Ammon's horn (tissue), 1 donor: ENCODE data around the gene TEDDM1.
"Not testable (repeated sequence)": the region's sequence is repeated elsewhere in the genome, so short reads cannot be mapped to it uniquely, and the experiment has no call there.

ENCODE experiments used
- DNase-seq: peaks from one replicate; pipeline ENCODE4 v3.0.0-alpha.2; 2016; ENCODE audit warnings: low spot score

TEDDM1 gene, protein sequence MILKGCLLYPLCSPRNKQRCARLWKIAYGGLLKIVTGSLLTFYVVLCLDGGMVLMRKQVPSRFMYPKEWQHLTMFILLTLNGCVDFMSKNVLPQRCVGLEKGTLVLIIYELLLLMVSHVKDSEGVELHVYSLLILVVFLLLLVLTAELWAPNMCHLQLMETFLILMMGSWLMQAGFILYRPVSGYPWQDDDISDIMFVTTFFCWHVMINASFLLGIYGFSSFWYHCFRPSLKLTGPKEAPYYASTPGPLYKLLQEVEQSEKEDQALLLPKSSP

DNA sequence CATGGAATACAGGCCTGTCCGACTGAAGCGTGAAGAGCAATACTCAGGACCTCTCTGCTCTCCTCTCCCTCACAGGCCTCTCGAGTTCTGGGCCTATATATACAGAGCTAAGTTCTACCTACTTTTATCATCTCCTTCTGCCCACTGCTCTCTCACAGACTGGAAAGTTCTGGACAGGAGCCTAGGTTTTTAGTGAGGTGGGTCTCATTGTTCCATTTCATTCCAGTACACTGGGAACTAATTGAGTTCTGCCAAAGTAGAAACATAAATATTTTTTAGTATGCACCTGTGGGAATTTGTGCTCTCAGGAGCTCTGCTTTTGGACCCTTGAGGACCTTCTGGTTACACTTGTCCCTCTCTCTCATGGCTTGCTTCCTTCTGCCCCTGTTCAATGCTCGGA is at the start of gene TEDDM1:
Gene TEDDM1 (minus strand): TSS at position 101 of the 400 bp plus-strand sequence. CDS start 182 bp downstream, outside the sequence.
- DNase-seq, result no peak

DNA sequence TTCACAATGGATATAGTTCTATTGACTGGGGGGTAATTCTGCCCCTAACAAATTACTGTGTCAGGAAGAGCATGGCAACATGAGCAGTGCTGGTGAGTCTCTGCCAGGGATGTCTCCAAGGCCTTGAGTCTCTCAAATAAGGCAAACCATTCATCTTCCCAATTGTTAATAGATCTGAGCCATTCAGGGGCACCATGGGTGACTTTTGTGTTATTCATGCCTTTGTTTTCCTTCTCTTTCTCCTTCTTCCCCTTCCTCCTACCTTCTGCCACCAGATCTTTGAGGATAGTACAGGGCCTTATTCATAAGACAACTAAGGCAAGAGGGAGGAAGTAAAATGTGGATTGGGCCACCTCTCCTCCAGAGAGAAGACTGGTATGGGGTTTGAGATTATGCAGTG is 49.6 kb upstream of the TEDDM1 start, which contains the start of gene RGSL1:
Gene RGSL1 (plus strand): TSS at position 60 of the 400 bp plus-strand sequence. CDS start 20 bp downstream, at position 80.
- no peak for DNase-seq

DNA sequence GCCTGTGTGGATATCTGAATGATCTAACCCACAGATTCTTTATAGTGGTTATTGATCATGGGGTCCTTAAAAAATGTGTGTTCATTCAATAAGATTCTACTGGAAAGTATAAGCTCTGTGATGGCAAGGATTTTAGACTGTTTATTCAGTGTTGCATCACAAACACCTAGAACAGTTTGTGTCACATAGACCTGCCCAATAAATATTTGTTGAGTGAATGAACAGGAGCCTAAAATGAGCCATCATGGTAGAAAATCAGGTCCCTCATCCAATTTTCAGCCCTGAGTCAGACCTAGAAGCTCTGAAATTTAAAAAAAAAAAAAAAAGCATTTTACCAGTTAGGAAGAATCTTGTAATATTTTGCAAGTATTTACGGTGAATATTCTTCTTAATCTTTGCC is 47.2 kb upstream of the TEDDM1 start:
- no peak for DNase-seq

DNA sequence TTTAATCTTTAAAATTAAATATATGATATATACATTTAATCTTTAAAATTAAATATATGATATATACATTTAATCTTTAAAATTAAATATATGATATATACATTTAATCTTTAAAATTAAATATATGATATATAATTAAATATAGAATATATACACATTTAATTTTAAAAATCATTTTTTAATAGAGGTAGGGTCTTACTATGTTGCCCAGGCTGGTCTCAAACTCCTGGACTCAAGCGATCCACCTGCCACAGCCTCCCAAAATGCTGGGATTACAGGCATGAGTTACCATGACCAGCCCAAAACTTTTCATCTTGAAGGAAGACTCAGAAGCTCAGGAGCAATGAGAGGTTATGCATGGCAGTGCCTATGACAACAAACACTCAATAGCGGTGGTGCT is 46.7 kb upstream of the TEDDM1 start:
- DNase-seq, result not testable (repeated sequence)

DNA sequence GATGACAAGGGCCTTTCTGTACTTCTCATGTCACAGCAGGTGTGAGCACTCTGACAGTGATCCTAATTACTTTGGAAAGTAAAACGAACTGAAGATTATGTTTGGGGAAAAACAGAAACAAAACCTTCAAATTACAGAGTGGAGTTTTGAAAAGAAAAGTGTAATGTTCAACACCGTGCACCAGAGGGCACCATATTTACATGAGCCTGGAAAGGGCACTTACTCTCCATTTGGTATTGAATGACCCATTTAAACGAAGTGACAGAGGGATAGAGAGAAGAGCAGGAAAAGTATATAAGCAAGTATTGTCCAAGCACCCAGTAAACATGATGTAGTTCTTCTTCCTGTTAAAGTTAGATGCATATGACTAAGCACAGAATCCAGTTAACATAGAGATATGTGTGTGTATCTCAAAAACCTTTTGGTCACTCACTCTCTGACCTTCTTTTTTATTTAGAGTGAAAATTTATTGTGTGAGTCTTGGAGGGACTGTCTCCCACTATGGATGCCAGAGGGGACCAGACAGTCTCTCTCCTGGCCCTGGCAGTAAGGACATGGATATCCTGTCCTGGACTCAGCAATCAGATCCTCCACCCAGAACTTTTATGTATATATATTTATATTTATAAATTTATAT is 45.7 kb upstream of the TEDDM1 start:
- peak; percentile 25 for DNase-seq

DNA sequence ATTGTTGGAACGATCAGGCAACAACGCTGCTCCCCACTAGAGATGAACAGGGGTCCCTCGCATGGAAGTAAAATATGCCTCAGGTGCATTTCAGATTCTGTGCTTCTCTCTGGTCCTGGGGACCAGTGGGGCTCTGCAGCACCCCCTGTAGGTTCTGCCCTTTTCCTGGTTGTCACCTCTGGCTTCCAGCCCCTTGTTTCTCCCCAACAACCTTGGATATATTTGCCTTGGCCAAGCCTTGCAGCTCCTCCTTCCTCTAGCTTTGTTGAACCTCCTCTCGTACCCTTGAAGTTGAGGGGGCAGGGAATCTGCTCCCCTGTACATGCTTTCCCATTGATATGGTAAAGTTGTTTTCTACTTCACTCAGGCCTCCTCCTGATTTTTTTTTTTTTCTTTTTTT is 44.0 kb upstream of the TEDDM1 start:
- DNase-seq, result no peak

DNA sequence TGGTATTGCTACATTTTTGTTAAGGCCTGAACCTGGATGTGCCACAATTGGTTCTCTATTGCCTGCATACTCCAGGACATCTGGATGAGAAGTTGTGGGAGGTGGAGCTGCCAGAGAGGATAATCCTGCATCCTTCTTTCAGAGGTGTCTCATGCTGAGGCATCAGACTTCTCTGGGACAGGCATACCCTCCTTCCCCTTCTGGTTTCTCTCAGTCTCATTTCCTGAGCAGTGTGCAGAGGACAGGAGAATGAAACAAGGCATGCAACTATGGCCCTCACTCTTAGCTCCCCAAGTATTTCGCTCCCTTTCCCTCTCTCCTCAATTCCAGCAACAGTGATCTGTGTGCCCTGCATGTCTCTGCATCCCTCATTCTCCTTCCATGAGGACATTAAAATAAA is 41.9 kb upstream of the TEDDM1 start:
- DNase-seq, result no peak

DNA sequence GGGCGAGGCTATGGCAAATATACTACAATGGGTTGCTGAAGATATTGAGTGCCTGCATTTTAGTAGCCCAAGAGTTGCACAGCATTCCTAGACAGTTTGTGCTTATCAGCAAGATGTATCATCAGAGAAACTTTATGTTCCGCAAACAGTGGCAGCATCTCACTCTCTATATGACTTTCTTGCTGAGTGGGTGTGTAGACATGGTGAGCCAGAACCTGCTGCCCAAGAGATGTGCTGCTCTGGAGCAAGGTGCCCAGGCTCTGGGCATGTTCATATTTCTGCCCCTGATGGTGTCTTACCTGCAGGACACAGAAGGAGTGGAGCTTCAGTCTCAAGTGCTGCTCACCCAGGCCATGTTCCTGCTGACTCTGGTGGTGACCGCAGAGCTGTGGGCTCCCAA is 41.3 kb upstream of the TEDDM1 start:
- DNase-seq, result no peak

DNA sequence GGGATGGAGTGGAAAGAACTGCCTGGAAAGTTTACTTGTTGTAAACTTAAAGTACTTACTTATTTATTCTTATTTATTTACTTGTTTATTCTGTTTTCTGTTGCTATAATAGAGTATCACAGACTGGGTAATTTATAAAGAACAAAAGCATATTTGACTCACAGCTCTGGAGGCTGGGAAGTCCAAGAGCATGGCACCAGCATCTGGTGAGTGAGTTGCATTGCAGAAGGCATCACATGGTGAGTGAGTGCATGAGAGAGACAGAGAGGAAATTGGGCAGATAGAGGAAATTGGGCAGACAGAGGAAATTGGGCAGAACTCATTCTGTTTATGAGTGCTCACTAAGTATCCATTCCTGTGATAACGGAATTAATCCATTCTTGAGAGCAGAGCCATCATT is 37.9 kb upstream of the TEDDM1 start:
- DNase-seq, result no peak

DNA sequence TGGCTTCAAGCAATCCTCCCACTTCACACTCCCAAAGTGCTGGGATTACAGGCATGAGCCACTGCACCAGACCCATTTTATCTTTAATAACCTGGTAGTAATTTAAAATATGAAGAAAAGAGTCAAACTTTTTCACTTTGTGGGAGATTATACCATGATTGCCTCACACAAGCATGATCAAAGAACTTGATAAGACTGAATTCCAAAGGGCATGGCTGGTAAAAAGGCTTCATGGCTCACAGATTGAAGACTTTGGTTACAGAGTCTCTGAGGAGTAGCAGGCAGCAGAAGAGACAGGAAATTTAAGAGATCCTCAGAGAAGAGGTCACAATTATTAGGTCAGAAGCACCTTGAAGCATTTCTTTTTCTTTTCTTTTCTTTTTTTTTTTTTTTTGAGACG is 33.1 kb upstream of the TEDDM1 start:
- DNase-seq, result no peak

DNA sequence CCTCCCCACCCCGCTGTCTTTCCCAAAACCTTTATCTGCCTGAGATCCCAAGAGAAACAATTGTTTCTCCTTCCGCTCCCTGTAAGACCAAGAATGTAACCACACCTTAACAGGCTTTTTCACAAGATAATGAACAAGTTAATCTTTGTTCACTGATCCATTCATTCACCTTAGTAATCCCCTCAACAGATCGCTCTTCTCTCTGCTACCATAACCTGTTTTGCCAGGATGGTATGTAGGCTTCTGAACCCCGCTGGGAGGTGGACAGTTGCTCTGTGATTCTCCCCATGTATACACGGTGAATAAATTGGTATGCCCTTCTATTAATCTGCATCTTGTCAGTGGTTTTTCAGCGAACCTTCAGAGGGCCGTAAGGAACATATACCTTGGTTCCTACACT is 30.8 kb upstream of the TEDDM1 start:
- no peak for DNase-seq

DNA sequence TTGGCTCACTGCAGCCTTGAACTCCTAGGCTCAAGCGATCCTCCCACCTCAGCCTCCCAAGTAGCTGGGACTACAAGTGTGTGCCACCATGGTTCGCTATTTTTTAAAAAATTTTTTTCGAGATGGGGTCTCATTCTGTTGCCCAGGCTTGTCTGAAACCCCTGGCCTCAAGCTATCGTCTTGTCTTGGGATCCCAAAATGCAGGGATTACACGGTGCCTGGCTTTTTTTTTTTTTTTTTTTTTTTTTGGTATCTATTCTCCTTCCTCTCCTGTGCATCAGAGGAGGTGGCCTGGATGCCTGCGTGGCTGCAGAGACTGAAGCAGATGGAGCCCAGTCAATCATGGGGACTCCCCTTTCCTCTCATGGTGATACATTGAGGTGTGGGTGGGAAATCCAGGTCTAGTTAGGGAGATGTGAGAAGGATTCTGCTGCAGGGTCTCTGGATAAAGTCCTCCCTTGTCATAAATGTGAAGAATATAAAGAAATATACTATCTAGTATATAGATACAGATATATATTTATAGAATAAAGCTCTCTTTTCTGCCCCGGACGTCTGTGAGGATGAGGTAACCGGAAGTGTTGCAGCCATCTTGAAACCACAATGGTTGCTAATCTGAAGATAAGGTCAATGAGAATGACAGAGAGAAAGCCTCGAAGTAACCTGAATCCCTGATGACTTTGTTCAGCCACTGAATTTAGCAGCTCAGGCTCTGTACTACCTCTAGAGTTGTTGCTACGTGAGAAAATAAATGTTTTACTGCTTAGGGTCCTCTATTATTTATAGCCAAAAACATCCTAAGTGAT is 30.0 kb upstream of the TEDDM1 start:
- DNase-seq, result no peak

DNA sequence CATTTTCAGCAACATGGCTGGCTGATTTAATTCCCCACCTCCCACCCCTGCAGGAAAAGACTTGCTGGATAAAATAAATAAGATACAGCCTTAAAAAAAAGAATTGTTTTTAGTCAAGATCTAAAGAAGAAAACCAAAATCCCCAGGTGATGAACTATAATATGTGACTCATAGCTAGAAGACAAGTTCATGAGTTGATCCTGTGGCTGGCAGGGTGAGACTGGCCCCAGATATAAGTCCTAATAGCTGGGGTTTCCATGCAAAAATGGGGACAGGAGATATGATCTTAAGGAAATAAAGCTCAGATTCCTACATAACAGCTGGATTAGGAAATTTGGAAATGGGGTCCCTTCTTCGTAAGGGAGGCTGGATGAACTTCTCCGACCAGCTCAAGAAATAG is 27.6 kb upstream of the TEDDM1 start:
- no peak for DNase-seq

DNA sequence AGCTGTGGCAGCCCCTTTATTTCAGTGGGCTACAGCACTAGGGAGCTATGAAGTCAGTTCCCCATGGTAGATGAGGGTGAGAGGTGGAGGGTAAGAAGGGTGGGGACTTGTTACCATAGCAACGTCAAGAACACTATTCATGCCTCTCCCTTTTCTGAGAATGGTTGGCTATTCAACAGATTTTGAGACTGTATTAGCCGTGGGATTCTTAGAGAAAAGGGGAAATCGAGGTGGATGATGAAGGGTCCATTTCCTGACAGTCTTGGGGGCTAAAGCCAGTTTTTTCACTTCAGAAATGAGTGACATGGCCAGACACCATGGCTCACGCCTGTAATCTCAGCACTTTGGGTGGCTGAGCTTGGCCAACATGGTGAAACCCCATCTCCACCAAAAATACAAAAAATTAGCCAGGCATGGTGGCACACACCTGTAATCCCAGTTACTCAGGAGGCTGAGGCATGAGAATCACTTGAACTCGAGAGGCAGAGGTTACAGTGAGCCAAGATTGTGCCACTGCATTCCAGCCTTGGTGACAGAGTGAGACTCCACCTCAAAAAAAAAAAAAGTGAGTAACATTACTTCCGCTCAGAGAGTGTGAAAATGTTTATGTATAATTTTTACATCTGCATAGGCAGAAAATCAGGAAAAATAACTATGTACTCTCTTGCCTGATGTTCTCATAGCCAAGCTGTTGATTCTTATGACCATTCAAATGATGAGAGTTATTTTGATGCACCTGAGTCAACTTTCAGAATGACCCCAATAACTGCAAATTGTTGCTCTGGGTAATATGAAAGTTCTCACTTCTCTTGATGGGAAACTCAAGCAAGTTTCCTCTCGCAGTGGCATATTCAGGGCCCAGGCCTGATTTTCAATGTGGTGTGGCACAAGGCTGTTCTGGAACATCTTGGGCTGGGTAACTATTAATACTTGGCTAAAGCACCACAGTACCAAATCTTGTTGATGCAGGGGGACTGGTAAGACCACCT is 26.3 kb upstream of the TEDDM1 start:
- no peak for DNase-seq

DNA sequence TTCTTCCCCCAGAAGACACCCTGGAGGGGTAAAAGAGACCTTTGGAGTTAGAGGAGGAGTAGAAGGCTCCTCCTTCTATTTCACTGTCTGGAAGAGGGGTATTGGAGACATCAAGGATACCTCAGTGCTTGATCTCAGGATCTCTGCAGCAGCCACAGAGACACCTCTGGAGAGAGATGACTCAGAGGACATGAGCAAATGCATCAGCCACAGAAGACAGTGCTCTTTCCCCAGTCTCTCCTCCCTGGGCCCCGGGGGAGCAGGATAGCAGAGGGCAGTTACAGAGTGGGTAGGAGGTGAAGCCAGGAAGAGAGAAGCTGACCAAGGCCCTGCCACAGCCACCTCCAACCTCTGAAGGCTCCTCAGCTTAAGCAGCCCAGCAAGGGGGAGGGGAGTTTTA is 15.3 kb upstream of the TEDDM1 start:
- DNase-seq, result no peak

DNA sequence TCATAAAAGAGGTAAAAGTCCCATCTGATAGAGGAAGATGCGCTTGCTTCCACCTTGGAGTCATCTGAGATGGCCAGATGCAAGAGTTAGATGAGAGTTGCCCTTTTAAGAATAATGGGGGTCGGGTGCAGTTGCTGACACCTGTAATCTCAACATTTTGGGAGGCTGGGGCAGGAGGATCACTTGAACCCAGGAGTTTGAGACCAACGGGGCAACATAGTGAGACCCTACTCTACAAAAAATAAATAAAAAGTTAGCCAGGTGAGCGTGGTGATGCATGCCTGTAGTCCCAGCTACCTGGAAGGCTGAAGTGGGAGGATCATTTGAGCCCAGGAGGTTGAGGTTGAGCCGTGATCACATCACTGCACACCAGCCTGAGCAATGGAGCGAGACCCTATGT is 13.5 kb upstream of the TEDDM1 start:
- DNase-seq, result no peak

DNA sequence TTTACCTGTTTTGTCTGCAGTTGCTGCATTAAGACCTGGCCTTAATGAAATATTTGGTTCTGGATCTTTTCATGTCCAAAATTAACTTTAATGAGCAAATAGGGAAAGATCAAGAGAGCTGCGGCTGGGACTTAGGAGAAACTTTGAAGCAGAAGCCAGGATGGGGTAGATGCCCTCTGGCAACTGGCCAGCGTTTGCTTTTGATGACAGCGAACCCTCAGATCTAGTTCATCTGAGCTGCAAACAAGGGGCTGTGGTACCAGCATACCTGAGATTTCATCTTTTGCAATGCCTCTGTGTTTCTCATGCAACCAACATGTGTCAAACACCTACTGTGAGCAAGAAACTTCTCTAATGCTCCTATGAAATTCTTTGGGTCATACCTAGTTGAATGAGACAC is 13.0 kb upstream of the TEDDM1 start:
- DNase-seq, result no peak

DNA sequence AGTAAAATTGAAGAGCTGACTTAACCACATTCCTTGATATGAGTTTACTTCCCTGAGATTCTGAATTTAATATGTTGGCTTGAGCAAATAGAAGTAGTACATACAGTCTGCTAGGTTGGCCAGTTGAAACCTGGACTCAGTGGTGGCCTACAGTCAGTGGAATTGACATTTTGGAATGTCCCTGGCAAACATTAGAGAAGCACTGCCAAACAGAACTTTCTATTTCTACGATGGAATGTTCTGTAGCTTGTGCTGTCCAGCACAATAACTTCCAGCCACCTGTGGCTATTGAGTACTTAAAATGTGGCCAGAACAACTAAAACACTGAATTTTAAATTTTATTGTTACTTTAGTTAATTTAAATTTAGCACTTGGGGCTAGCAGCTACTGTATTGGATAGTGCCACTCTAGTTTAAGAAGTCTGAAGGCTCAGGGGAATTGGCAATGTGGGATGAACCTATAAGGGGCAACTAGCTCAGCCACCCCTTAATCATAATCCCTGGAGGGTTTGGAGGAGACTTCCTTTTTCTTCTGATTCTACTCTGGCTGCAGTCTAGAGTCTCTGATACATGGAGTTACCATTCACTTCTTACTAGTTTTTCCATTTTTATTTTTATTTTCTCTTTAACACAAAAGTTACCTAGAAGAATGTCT is 10.3 kb upstream of the TEDDM1 start:
- no peak for DNase-seq

DNA sequence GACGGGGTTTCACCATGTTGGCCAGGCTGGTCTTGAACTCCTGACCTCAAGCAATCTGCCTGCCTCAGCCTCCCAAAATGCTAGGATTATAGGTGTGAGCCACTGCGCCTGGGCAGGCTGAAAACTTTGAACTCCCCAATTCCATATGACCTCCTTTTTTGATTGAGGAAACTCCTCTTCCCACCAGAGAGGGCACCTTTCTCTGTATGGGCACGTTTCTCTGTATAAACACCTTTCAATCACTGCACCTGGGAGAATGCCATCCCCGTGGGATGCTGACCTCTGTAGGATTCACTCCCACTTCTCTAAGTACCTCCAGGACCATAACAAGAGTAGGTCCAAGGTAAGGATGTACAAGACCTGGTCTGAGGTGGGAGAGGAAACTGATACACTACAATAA is 9.7 kb upstream of the TEDDM1 start:
- no peak for DNase-seq

DNA sequence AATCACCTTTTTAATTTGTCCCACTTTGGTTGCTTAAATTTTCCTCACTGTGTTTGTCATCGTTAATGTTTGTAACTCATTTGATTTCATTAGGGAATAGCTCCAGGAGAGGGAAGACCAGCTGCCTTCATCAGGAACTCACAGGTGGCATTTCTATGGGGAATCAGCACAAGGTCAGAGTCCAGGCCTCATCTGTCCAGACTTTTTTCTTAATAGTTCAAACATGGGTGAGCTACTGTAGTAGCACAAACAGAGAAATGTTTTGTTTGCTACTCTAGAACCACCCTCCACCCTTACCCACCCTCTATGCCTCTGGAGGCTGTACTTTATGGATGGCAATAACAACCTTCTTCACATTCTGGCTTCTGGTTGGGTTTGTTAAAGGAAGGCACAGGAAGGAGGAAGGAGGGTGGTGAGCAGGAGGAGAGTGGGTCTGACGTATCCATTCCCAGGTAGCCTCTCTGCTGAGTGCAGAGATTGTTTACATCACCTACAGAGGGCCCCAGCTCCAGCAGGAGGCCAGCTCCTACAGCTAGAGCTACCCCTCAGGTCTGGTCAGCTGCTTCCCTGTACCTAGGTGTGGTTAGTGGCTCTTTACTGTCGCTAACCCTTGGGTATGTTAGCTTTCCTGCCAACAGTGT is 8.1 kb upstream of the TEDDM1 start:
- DNase-seq, result no peak

DNA sequence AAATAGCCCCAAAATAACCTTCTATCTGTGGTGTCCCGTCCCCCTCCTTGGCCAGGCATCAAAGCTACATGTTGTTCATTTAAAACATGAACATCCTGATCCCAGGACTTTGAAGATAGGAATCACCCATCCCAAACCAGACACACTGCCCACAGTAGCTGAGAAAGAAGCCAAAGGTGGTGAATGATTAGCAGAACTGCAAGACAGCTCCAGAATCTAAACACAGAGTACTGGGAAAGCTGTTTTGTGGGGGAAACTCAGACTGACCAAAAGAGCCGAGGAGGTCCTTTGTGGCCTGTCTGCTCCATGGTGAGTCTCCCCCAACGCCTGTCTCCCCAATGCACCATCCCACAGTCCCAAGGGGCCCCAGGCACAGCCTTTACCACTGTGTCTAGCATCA is 7.3 kb upstream of the TEDDM1 start:
- DNase-seq, result no peak
